ENCODE results near the gene DKKL1. TPM values are rescaled to one million over a fixed set of nuclear protein-coding genes. Genes with fewer than 3 reads are reported as not detected.

DKKL1 gene
- total RNA-seq, 4 donors from 2014 or later = 2.6 TPM; not detected in 3

GRCh38 chr19:49348305-49349189 is 15.1 kb upstream of the DKKL1 start:
- TF ChIP-seq CTCF (IDR thresholded peaks at IDR 0.05; ENCODE audit: low read depth) = no peak

GRCh38 chr19:49349567-49349966 is 14.1 kb upstream of the DKKL1 start:
- TF ChIP-seq CTCF (IDR thresholded peaks at IDR 0.05; ENCODE audit: low read depth) = no peak

GRCh38 chr19:49355909-49356353 is 7.7 kb upstream of the DKKL1 start:
- no peak for TF ChIP-seq CTCF (IDR thresholded peaks at IDR 0.05; ENCODE audit: low read depth)

- no peak for TF ChIP-seq CTCF (IDR thresholded peaks at IDR 0.05; ENCODE audit: low read depth)
Observed at GRCh38 chr19:49356382-49356781, 7.3 kb upstream of the DKKL1 start.

- TF ChIP-seq CTCF (IDR thresholded peaks at IDR 0.05; ENCODE audit: low read depth) = no peak
Observed at GRCh38 chr19:49357186-49357585, 6.5 kb upstream of the DKKL1 start.

- TF ChIP-seq CTCF (IDR thresholded peaks at IDR 0.05; ENCODE audit: low read depth) = no peak
Observed at GRCh38 chr19:49359851-49360820, 3.5 kb upstream of the DKKL1 start.
